Measurements from ENCODE around the gene TMEM154.

- TF ChIP-seq CTCF (conservative IDR thresholded peaks at IDR 0.05; ENCODE audit: low read length) (no peak), EZH2phosphoT487 (IDR thresholded peaks at IDR 0.05; ENCODE audit: borderline replicate concordance) (no peak)
Measured at GRCh38 chr4:152707632-152708031, 27.8 kb upstream of the TMEM154 start.
